ENCODE results near the gene TMEM62. TPM values are rescaled to one million over a fixed set of nuclear protein-coding genes. Genes with fewer than 3 reads are reported as not detected.
"Not testable (repeated sequence)": the region's sequence is repeated elsewhere in the genome, so short reads cannot be mapped to it uniquely, and the experiment has no call there.

The TMEM62 gene
- polyA plus RNA-seq, 1 donor = 9.8 TPM

- not testable (repeated sequence) for DNase-seq (ENCODE audit: low read depth)
These were observed 43.8 kb downstream of the TMEM62 start for GRCh38 chr15:43177147-43177546.

DNA sequence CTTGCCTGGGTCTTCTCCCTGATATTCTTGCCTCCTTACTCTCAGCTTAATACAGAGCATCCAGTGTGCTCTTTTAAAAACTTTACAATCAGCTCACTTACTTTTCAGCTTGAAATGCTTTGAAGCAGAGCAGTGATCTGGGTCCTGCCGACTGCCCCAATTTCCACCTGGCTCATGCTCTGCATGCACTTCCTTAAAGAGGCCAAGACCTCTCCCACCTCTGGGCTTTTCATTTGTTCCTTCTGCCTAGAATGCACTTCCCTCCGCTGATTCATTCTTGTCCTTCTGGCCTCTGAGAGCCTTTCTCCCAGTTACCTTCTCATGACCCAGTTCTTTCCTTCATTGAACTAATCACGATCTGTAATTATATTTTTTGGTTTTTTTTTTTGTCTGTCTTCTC is 49.9 kb downstream of the TMEM62 start:
- no peak for DNase-seq (ENCODE audit: low read depth)

DNA sequence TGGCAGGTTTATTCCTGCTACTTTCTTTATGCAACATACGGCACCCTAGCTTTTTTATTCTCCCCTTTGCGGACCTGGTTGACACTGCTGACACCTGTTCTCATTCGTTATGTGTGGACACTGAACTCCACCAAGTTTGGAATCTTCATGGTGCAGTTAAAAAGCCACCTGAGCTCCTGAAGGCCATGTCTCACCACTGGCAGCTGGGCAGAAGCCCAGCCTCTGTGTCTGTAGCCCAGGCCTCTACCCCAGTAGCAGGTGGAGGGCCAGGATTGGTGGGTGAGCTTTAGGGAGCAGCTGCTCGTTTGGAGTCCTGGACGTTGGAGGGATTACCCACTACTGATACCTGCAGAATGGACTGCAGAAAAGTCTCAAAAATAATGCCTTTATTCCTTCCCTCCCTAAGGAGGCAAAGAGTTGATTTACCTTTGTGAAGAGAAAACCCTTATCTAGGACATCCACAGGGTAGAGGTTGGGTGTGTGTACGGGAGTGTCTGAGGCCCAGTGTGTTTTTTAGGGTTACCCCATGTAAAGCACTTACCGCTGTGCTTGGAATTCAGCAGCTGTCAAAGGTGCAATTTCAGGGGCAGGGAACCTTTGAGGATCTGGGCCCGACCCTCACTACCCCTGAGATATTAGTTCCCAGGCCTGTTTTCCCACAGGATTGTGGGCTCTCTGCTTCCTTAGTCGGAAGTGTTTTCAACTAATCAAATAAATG is 51.2 kb downstream of the TMEM62 start:
- DNase-seq (ENCODE audit: low read depth) = no peak

GRCh38 chr15:43185157-43186002 is 52.0 kb downstream of the TMEM62 start, which contains the start of gene CCNDBP1:
Gene CCNDBP1, plus strand, starts transcription at chr15:43185403. Its CDS starts 96 bp downstream, at chr15:43185499.
- DNase-seq (ENCODE audit: low read depth) = no peak

GRCh38 chr15:43186003-43186353 is 52.6 kb downstream of the TMEM62 start:
- DNase-seq (ENCODE audit: low read depth) = no peak

GRCh38 chr15:43187544-43188155 is 54.3 kb downstream of the TMEM62 start:
- DNase-seq (ENCODE audit: low read depth) = no peak

DNA sequence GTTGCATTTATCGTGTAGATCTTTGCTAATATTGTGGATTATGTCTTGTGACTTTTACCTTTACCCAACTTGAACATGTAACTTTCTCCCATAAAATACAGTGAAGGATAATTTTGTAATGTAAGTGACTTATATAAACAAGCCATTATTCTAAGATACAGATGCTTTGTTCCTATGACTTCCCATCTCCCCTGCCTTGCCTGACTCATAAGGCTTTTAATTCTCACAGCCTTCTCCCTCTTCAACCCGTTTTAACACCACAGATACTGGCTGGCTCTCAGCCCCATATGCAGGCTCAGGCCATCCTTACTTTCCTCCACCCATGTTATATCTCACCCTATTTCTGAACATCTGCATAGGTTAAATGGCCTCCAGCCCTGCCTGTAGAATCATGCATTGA is 55.9 kb downstream of the TMEM62 start:
- no peak for DNase-seq (ENCODE audit: low read depth)

DNA sequence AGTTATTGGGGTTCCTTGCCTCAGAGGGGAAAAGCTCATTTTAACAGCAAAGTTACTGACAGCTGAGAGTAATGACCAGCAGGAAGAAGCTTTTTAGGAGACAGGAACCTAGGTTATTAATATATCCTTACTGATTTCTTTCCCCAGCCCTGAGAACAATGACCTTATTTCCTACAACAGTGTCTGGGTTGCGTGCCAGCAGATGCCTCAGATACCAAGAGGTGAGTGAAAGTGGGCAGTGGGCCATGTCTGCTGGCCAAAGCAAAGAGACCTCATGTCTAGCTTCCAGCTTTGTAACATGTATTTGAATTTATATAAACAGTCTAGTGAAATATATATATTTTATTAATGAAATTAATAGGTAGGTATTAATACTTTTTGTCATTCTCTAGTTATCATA is 56.8 kb downstream of the TMEM62 start:
- DNase-seq (ENCODE audit: low read depth) = no peak

DNA sequence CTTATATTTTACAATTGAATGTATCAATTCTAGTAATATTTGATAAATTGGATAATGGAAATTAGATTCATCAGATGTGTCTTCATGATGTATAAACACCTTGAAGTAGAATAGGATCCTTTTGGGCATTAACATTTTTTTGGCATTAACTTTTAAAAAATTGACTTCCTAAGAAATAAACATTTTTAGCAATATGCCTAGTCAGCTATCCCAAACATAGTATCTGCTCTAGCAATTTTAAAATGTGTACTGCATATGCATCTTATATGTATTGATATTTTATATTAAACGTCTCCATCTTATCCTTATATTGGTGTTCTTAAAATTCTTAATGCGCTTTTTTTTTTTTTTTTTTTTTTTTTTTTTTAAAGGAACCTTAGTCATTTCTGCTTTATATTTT is 60.3 kb downstream of the TMEM62 start:
- no peak for DNase-seq (ENCODE audit: low read depth)

GRCh38 chr15:43194795-43195194 is 61.4 kb downstream of the TMEM62 start:
- no peak for DNase-seq (ENCODE audit: low read depth)

- no peak for DNase-seq (ENCODE audit: low read depth)
These were observed 63.6 kb downstream of the TMEM62 start for GRCh38 chr15:43196760-43197548.

DNA sequence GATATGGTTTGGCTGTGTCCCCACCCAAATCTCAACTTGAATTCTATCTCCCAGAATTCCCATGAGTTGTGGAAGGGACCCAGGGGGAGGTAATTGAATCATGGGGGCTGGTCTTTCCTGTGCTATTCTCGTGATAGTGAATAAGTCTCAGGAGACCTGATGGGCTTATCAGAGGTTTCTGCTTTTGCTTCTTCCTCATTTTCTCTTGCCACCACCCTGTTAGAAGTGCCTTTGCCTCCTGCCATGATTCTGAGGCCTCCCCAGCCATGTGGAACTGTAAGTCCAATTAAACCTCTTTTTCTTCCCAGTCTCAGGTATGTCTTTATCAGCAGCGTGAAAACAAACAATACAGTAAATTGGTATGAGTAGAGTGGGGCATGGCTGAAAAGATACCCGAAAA is 64.4 kb downstream of the TMEM62 start:
- DNase-seq (ENCODE audit: low read depth) = not testable (repeated sequence)

GRCh38 chr15:43198556-43198955 is 65.2 kb downstream of the TMEM62 start:
- DNase-seq (ENCODE audit: low read depth) = not testable (repeated sequence)

- DNase-seq (ENCODE audit: low read depth) = no peak
These were observed 65.6 kb downstream of the TMEM62 start for GRCh38 chr15:43198992-43199391.

- no peak for DNase-seq (ENCODE audit: low read depth)
These were observed 66.6 kb downstream of the TMEM62 start for GRCh38 chr15:43199945-43200488.

GRCh38 chr15:43204016-43204901 is 70.9 kb downstream of the TMEM62 start:
- DNase-seq (ENCODE audit: low read depth) = no peak

DNA sequence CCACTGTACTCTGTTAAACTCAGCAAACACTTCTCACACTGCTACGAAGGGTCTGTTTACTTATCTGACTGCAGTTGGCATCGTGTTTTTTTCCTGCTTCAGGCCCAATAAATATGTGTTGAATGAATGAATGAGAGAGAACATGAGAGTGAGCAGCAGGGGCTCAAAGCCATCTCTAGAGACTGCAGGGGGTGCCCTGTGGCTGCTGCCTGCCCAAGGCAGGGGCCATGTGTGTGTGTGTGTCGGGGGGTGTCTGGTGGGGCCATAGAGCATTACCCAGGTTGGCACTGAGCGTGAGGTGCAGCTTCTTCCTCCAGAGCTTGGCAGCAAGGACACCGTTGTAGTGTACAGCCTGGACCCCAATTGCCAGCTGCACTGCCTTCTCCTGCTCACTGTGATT is 72.7 kb downstream of the TMEM62 start:
- no peak for DNase-seq (ENCODE audit: low read depth)

GRCh38 chr15:43207024-43207423 is 73.6 kb downstream of the TMEM62 start:
- no peak for DNase-seq (ENCODE audit: low read depth)

DNA sequence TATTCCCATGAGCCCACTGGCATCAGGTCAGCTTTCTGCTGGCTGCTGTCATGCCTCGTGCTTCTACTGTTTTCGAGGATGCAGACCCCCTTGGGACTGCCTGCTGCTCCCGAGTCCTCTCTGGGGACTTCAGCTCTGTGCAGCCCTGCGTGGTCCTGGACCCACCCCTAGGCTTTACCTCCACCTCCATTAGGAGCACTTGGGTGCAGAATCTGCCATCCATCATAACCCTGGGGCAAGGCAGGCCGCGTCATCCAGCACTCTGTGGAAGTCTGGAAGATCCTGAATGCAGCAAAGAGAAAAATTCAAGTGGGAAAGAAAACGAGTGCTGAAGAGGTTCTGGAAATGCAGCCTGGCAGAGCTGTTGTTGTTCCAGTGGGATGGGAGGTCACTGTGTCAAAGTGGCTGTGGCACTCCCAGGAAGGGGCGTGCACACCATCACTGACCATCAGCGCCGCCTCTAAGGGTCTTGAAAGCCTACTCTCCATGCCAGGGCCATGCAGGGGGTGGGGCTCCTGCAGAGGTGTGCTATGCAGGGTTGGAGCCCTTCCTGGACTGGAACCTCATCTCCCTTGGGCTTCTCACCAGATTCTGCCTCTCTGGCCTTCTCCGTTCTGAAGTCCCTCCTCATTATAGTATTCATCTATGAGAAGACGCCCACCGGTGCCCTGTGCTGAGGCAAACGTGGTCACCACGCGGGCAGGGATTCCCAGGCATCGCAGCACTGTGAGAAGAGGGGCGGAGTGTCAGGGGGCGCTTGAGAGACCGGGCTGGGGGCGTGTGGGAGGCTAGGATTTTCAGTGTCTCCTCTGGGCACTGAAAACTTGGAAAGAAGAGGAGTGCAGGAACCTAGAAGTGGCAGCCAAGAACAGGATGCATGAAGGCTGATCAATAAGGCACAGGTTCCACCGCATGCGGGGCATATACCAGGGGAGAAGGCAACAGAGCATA is 74.9 kb downstream of the TMEM62 start:
- DNase-seq (ENCODE audit: low read depth) = no peak

All from forelimb muscle (tissue), 1 donor.